DND-41 (cell line): ENCODE results near the gene PLXNA4.

Experiments
- ATAC-seq: fragments of 200-7000 bp; cut with Tn5 transposase; 3 replicates; pipeline ENCODE4 v1.9.1; 2021; ENCODE audit warnings: low read depth; ENCODE audit not compliant: insufficient read depth
- DNase-seq: peaks from one replicate; pipeline ENCODE4 v3.0.0-alpha.2; 2020
- H2AFZ ChIP-seq: 2 replicates; pipeline ENCODE4 v1.6.0; 2012; ENCODE audit warnings: low read depth, low read length
- H3K27ac ChIP-seq: 2 replicates; pipeline ENCODE4 v1.5.1; 2012; ENCODE audit warnings: low read length, inconsistent platforms
- H3K27me3 ChIP-seq: fragments of 200-600 bp; sonication (generic); 2 replicates; pipeline ENCODE4 v1.6.0; 2012; ENCODE audit warnings: low read length, mild to moderate bottlenecking, inconsistent platforms; ENCODE audit not compliant: insufficient read depth, poor library complexity
- H3K36me3 ChIP-seq: 2 replicates; pipeline ENCODE4 v1.5.1; 2012; ENCODE audit warnings: low read length, inconsistent platforms; ENCODE audit not compliant: insufficient read depth
- H3K4me1 ChIP-seq: 2 replicates; pipeline ENCODE4 v1.5.1; 2012; ENCODE audit warnings: mild to moderate bottlenecking, low read length; ENCODE audit not compliant: insufficient read depth
- H3K4me2 ChIP-seq: 2 replicates; pipeline ENCODE4 v1.6.0; 2012; ENCODE audit warnings: mild to moderate bottlenecking, moderate library complexity, low read length, inconsistent platforms; ENCODE audit not compliant: insufficient read depth
- H3K4me3 ChIP-seq, 2 experiments: fragments of 200-600 bp in 1 of 2; shearing (Covaris generic) in 1 of 2; 2 replicates each; pipeline ENCODE4 v1.5.1; 2012 to 2016; ENCODE audit warnings: inconsistent platforms in 2 of 2, low read length in 2 of 2, mild to moderate bottlenecking in 2 of 2, low read depth in 1 of 2, moderate library complexity in 1 of 2
- H3K79me2 ChIP-seq: 2 replicates; pipeline ENCODE4 v1.6.0; 2012; ENCODE audit warnings: low read length, inconsistent platforms; ENCODE audit not compliant: insufficient read depth
- H3K9ac ChIP-seq: 2 replicates; pipeline ENCODE4 v1.6.0; 2012; ENCODE audit warnings: low read depth, mild to moderate bottlenecking, inconsistent platforms, low read length, moderate library complexity
- H3K9me3 ChIP-seq: 2 replicates; pipeline ENCODE4 v1.5.1; 2012; ENCODE audit warnings: low read length, moderate library complexity, mild to moderate bottlenecking, inconsistent platforms; ENCODE audit not compliant: insufficient read depth, severe bottlenecking
- H4K20me1 ChIP-seq: 2 replicates; pipeline ENCODE4 v1.6.0; 2012; ENCODE audit warnings: low read length; ENCODE audit not compliant: insufficient read depth
- EZH2 ChIP-seq: IDR thresholded peaks from 3 replicates; pipeline ENCODE4 v1.6.1; 2012; ENCODE audit warnings: borderline replicate concordance, low read depth, mild to moderate bottlenecking, moderate library complexity, low read length, inconsistent platforms; ENCODE audit not compliant: severe bottlenecking
- TF ChIP-seq, protein P1 (sequence below): IDR thresholded peaks from 2 replicates; pipeline ENCODE4 v1.5.1; 2012; ENCODE audit warnings: borderline replicate concordance, low read length, moderate library complexity, mild to moderate bottlenecking; ENCODE audit not compliant: poor library complexity, severe bottlenecking; ENCODE audit errors: extremely low read depth

Gene PLXNA4

DNA sequence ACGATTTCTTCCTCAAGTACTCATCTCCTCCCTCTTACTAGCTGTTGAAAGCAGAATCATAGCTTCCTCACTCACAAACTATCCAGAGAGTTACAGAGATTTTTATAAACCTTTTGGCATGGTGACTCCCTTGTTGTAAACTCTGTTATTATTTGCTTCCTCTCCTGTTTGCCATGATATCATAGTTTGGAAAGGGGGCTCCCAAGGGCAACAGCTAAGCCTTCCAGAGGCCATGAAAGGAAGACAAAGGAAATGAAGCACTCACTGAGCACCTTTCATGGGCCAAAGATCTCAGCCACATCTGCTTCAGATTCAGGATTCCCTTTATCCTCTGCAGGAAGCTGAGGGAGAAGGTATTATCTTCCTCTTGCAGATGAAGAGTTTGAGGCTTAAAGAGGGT is 484.6 kb downstream of the PLXNA4 start:
- no peak overlapping the region for H3K4me3 ChIP-seq
- H3K9me3 ChIP-seq, result no peaks in the 10 kb centered on the region
- DNase-seq, result no peak
- H4K20me1 ChIP-seq, result 0 out of 2 replicates have a peak, but pooled peaks cover 3% of the 10 kb centered on the region
- no peak overlapping the region for H3K27ac ChIP-seq
- TF ChIP-seq EZH2, result no peak
- TF ChIP-seq, protein P1, sequence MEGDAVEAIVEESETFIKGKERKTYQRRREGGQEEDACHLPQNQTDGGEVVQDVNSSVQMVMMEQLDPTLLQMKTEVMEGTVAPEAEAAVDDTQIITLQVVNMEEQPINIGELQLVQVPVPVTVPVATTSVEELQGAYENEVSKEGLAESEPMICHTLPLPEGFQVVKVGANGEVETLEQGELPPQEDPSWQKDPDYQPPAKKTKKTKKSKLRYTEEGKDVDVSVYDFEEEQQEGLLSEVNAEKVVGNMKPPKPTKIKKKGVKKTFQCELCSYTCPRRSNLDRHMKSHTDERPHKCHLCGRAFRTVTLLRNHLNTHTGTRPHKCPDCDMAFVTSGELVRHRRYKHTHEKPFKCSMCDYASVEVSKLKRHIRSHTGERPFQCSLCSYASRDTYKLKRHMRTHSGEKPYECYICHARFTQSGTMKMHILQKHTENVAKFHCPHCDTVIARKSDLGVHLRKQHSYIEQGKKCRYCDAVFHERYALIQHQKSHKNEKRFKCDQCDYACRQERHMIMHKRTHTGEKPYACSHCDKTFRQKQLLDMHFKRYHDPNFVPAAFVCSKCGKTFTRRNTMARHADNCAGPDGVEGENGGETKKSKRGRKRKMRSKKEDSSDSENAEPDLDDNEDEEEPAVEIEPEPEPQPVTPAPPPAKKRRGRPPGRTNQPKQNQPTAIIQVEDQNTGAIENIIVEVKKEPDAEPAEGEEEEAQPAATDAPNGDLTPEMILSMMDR, result no peak
- H3K36me3 ChIP-seq, result no peaks in the 10 kb centered on the region
- no peak overlapping the region for H2AFZ ChIP-seq
- H3K79me2 ChIP-seq, result no peaks in the 10 kb centered on the region
- ATAC-seq, result no peak
- H3K4me2 ChIP-seq, result no peak overlapping the region
- no peaks in the 10 kb centered on the region for H3K4me1 ChIP-seq
- H3K27me3 ChIP-seq, result no peaks in the 10 kb centered on the region
- H3K9ac ChIP-seq, result no peak overlapping the region

- no peak overlapping the region for H2AFZ ChIP-seq
- H4K20me1 ChIP-seq, result 0 out of 2 replicates have a peak, but pooled peaks cover 3% of the 10 kb centered on the region
- H3K4me1 ChIP-seq, result no peaks in the 10 kb centered on the region
- H3K79me2 ChIP-seq, result no peaks in the 10 kb centered on the region
- ATAC-seq (no peak), DNase-seq (no peak)
- H3K27ac ChIP-seq, result no peak overlapping the region
- no peak overlapping the region for H3K4me3 ChIP-seq
- no peak overlapping the region for H3K9ac ChIP-seq
- TF ChIP-seq, protein P1, result no peak
- no peak for TF ChIP-seq EZH2
- H3K9me3 ChIP-seq, result no peaks in the 10 kb centered on the region
- no peaks in the 10 kb centered on the region for H3K36me3 ChIP-seq
- peaks cover 3% of the 10 kb centered on the region for H3K27me3 ChIP-seq
- no peak overlapping the region for H3K4me2 ChIP-seq
These were observed 485.8 kb downstream of the PLXNA4 start for GRCh38 chr7:132090444-132090843.

GRCh38 chr7:132089356-132089755 is 486.9 kb downstream of the PLXNA4 start:
- Histone ChIP-seq H3K36me3 (no peaks in the 10 kb centered on the region), H3K4me2 (no peak overlapping the region), H4K20me1 (0 out of 2 replicates have a peak, but pooled peaks cover 3% of the 10 kb centered on the region), H3K27ac (no peak overlapping the region), H3K79me2 (no peaks in the 10 kb centered on the region), H3K9ac (no peak overlapping the region), H3K4me1 (no peaks in the 10 kb centered on the region), H3K27me3 (peaks cover 3% of the 10 kb centered on the region), H2AFZ (no peak overlapping the region), H3K9me3 (no peaks in the 10 kb centered on the region), H3K4me3 (no peak overlapping the region)
- TF ChIP-seq, protein P1, result no peak
- TF ChIP-seq EZH2, result no peak
- ATAC-seq (no peak), DNase-seq (no peak)

GRCh38 chr7:132087421-132087820 is 488.8 kb downstream of the PLXNA4 start:
- no peak overlapping the region for H3K9ac ChIP-seq
- no peaks in the 10 kb centered on the region for H3K36me3 ChIP-seq
- H2AFZ ChIP-seq, result no peak overlapping the region
- H3K4me2 ChIP-seq, result no peak overlapping the region
- TF ChIP-seq EZH2, result no peak
- TF ChIP-seq, protein P1, result no peak
- DNase-seq, result no peak
- H3K4me3 ChIP-seq, result no peak overlapping the region
- H3K27ac ChIP-seq, result no peak overlapping the region
- H3K79me2 ChIP-seq, result no peaks in the 10 kb centered on the region
- no peaks in the 10 kb centered on the region for H3K4me1 ChIP-seq
- H4K20me1 ChIP-seq, result 0 out of 2 replicates have a peak, but pooled peaks cover 3% of the 10 kb centered on the region
- H3K27me3 ChIP-seq, result peaks cover 7% of the 10 kb centered on the region
- no peaks in the 10 kb centered on the region for H3K9me3 ChIP-seq
- ATAC-seq, result no peak
